Choroid plexus epithelial cell (primary cell): ENCODE results near the gene ITGB1.
A peak's percentile ranks its signal among the peaks of the same experiment; 100 is the strongest.

Experiments
- DNase-seq: peaks from one replicate; pipeline ENCODE4 v3.0.0-alpha.2; 2010; ENCODE audit warnings: low read depth
- H3K4me3 ChIP-seq: 2 replicates; pipeline ENCODE4 v1.5.1; 2011; ENCODE audit warnings: low read depth, mild to moderate bottlenecking, control low read depth, low read length, moderate library complexity
- TF ChIP-seq, protein P1 (sequence below): conservative IDR thresholded peaks from 2 replicates; pipeline ENCODE4 v1.5.1; 2011; ENCODE audit warnings: low read depth, mild to moderate bottlenecking, control low read depth, inconsistent platforms, low read length, moderate library complexity

Gene ITGB1

DNA sequence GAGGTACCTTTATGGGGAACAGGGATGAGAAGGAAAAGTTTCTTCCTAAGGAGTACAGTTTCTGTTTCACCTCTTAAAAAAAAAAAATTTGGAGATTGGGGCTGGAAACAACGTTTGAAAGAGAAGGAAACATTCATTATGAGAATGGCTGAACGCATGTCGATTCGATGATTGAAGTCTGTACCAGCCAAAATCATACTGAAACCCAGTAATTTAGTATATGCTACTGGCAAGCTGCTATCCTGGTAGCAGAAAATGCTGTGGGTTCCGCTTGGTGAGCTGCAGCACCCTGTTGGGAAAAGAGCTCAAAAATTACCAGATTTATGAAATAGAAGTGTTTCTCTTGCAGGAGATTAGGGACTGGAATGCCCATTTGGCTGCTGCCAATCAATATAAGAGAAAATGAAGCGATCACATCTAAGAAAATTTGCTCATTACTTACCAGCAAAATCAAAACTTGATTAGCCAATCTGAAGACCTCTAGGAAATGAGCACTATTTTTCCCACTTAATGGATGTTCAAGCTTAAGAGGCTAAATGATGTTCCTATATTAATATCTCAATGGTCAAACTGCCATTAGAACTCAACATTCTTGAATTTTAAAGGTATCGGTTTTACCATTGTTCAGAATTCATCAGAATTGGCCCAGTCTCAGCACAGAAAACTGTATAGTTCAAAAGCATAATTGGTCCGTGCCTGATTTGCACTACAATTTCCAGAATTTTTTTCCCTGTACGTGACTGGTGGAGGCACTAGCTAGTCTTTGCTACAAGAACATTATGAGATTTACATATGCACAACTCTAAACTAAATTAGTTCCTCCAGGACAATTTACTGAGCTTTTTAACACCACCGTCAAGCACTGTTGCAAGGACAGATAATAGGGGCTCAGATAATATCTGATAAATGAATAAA is 1.2 kb upstream of the ITGB1 start:
- no peak for DNase-seq
- TF ChIP-seq, protein P1, sequence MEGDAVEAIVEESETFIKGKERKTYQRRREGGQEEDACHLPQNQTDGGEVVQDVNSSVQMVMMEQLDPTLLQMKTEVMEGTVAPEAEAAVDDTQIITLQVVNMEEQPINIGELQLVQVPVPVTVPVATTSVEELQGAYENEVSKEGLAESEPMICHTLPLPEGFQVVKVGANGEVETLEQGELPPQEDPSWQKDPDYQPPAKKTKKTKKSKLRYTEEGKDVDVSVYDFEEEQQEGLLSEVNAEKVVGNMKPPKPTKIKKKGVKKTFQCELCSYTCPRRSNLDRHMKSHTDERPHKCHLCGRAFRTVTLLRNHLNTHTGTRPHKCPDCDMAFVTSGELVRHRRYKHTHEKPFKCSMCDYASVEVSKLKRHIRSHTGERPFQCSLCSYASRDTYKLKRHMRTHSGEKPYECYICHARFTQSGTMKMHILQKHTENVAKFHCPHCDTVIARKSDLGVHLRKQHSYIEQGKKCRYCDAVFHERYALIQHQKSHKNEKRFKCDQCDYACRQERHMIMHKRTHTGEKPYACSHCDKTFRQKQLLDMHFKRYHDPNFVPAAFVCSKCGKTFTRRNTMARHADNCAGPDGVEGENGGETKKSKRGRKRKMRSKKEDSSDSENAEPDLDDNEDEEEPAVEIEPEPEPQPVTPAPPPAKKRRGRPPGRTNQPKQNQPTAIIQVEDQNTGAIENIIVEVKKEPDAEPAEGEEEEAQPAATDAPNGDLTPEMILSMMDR = no peak
- H3K4me3 ChIP-seq = peak overlapping the region; percentile 82

DNA sequence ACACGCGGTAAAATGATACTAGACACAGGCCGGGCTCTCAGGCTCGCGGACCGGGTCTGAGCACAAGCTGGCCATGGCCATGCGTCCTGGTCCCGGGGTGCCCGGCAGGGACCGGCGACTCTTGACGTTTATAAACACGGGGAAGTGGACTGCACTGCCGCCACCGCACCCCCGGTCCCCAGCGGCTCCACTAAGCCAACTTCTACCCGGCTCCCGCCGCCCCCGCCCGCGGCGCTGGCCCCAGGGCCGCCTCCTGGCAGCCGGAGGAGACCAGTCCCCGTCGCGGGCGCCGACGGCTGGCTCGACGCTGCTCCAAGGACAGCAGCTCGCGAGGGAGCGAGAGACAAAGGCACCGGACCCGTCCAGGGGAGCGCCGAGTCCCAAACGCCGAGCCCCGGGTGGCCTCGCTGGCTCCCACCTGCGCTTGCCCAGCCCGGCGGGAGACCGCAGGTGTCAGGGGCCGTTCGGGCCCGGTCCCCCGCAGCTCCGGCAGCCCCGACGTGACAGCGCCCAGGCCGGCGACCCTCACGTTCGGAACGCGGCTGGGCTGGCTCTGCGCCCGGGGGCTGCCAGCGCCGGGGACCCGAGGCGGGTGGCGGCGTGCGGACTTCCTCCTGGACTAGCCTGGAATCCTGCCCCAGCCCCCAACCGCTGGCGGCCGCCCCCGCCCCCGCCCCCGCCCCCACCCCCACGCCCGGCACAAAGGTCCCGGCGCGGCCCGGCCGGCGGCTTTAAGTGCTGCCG is 517 bp downstream of the ITGB1 start:
- no peak for DNase-seq
- H3K4me3 ChIP-seq = peak overlapping the region; percentile 82
- TF ChIP-seq, protein P1 = no peak

DNA sequence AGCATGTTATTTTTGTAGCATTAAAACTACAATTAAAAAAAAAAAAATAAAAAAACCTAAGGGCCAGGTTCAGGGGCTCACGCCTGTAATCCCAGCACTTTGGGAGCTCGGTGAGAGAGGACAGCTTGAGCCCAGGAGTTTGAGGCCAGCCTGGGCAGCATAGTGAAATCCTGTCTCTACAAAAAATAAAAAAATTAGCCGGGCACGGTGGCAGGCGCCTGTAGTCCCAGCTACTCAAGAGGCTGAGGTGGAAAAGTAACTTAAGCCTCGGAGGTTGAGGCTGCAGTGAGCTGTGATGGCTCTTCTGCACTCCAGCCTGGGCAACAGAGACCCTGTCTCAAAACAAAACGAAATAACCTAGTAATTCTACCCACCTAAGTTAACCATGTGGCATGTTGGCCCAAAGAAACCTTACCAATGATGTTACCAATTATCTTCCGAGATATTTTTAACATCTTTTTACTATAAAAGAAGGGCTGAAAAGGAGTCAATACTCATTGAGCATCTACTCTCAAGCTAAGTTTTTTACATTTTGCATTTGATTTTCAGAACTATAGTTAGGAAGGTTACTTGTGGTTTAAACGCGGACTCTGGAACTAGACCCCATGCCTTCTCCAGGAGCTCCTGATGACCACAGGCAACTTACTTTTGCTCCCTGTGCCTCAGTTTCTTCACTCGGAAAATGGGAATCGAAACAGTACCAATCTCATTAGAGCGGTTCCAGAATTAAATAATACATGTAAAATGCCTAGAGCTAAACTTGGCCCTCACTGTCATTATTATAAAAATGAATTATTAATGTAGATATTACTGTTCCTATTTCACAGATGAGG is 1.4 kb downstream of the ITGB1 start:
- DNase-seq = no peak
- TF ChIP-seq, protein P1 = no peak
- H3K4me3 ChIP-seq = peak overlapping the region; percentile 82

DNA sequence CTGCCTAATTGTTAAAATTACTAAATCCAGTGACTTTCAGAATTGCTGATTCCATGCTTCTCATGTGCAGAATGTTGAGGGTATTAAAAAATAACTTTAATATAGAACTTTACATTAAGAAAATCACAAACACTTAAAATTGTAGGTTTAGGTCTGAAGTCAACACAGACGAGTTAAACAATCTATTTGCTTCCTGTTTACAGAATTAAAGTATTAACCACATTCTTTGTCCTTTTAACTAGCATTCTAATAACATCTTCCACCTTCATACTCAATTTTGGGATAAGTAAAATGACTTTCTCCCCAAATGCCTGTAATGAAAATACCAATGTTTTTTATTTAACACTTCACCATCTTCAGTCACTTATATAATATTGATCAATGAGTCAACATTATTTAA is 2.2 kb downstream of the ITGB1 start:
- no peak for DNase-seq
- TF ChIP-seq, protein P1 = no peak
- peak overlapping the region; percentile 82 for H3K4me3 ChIP-seq

DNA sequence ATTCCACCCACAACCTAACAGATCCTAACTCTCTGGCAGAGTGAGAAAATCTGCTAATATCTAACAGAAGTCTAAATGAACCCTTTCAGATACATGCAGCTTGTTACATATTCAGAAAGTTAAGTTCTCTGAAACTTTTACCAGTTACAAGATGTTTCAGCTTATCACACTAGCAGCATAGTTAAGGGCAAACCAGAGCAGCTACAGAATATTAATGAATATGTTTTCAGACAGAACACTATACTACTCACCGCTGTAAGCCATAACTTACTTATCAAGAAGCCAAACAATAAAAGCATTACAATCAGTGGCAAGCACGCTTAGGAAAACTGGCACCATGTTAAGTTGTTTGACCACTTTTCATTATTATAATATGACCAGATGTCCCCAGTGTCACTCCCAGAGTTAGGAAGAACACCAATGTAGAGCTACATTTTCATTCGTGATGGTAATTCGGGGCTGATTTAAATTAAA is 2.7 kb downstream of the ITGB1 start:
- TF ChIP-seq, protein P1 = no peak
- no peak for DNase-seq
- peak overlapping the region; percentile 82 for H3K4me3 ChIP-seq

DNA sequence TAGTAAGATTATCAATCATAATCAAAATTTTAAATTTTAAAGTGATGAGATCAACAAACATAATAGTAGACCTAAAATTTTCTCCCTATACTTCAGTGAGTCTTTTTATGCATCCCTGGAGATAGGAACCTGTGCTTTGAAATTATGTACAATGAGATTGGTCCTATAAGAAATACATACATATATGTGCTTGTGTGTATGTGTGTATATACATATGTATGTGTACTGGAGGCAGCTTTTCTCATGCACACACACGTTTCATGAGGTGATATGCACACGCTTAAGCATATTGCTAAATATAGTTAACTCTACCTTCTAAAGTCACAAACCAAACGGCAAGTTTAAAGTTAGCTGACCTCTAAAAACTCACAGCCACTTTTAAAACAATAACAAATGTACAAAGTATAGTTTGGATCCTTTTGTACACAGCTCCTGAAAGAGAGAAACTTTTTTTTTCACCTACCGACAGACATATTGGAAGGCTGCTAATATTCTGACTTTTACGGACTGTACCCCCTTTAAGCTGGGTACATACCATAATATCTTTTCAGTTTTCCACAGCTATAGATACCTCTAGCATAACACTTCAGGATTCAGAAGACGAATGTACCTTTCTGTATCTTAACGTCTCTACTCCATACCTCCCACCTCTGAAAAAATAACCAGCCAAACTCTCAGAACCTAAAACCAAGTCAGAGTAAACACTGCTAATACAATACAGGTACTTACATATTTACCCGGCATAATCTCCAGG is 3.3 kb downstream of the ITGB1 start:
- H3K4me3 ChIP-seq = peak overlapping the region; percentile 82
- TF ChIP-seq, protein P1 = no peak
- DNase-seq = no peak
